SHP77 (cell line): ENCODE measurements around the gene PDE2A.

Experiments used
- DNase-seq, 2 experiments: peaks; one replicate each; lab custom pipeline; 2025; lab: John Stamatoyannopoulos, UW

PDE2A gene

DNA sequence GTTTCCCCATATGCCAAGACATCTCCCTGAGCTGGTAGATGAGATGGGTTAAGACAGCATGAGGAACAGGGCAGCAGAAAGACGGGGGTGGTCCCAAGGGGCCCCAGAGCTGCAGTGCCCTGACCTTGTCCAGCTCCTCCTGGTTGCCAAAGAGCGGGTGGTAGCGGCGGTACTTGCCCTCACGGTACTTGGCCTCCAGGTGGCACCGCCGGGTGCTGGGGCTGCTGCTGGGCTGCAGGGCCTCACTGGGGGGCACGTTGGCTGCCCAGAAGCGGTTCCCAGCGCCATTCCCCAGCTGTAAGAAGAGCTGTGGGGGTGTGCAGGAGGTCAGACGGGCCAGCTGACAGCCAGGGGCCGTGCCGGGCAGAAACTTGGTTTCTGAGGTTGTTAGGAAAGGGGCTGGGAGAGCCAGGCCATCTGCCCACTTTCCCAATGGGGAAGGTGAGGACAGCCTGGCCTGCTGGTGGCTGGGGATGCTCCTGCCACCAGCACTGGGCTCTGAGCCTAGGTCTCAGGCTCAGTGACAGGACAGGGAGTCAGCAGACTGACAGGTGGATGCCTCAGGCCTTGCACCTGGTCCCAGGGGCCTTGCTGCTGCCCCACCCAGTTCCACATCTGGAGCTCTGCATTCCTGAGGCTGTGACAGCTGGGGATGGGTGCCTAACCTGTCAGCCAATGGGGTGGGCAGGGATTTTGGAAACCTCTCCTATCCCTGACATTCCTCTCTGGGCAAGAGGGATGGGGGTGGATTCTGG, 30.0 kb upstream of the PDE2A start:
- DNase-seq = no peak

DNA sequence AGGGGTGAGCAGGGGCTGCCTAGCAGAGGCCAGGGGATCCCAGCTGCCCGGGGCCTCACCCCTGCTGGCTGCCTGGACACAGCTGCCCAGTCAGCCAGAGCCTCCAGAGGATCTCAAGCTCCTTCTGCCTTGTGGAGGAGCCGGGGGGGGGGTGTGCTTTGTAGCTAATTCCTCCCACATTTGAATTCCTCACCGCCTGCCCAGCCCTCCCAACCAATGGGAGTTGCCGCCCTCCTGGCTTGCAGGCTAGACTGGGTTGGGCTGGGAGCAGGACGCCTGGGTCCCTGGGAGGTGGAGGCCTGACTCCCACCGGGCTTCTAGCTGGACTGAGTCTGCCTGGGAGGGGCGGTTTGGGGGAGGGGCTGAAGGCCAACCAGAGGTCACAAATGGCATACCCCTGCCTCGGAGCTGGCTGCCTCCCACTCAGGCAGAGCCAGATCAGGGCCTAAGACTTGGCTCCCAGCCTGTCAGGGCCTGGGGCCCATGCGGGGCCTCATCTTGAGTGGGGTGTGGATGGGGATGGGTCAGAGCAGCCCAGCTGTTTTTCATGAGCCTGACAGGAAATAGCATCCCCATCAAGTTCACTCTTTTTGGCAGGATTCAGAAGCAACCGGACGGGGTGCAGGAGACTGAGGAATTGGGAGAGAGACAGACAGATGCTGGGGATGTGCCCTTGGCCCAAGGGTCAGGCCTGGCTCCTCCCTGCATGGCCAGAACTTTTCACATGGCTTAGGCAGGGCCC, 29.2 kb upstream of the PDE2A start:
- DNase-seq = no peak

DNA sequence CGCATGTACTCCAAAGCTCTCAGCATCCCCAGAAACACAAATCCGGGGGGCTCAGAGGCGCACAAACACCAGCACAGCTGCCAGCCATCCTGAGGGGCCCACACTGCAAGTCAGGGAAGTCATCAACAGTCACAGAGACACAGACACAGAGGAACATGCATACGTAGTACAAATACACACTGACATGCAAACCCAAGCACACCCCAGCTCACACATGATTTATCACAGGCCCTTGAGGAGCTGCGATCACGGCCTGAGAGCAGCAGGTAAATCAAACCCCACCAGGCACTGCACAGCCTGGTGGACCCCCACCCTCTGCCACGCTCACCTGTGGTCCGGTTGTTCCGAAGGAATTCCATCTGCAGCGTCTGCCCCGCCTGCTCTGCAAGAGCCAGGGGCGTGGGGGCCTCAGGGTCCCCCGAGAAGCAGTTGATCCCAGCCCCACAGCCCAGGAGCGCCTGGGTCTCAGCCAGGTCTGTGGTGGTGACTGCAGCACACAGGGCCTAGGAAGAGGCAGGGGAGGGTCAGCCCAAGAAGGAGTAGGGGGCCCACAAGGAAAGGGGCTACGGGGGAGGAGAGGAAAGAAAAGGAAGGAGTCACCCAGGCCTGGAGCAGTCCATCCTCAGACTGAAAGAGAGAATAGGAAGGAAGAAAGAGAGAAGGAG, 28.5 kb upstream of the PDE2A start:
- no peak for DNase-seq

DNA sequence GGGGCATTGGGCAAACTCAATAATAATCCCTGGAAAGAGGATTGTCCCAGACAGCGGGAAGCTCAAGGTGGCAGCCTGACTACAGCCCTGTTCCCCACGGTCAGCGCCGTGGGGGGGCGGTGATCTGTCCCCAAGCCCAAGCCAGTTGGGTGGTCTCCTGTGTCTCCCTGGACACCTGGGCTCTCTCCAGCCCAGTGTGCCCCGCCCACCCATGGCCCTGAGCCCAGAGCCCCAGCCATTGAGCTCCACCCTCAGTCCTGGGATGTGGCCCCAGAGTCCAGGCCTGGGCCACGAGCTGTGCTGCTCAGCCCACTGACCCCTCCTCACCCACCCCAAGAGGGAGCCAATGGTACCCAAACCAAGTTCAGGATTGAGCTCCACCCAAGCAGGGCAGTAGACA, 27.9 kb upstream of the PDE2A start:
- no peak for DNase-seq

DNA sequence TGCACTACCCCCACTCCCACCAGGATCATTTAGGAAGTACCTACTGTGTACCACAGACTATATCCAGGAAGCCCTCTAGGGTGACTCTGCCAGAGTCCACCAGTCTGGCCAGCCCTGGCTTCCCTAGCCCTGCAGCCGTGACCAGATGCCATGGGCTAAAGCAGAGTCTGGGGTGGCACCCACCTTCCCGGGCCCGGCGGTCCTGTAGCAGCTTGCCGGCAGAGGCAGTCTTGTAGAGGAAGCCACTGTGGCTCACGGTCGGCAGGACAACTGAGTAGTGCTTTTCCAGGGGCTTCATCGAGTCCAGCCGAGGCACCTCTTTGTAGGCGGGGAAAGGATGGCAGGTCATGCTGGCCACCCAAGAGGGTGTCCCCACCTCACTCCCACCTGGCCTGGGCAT, 27.2 kb upstream of the PDE2A start:
- no peak for DNase-seq

DNA sequence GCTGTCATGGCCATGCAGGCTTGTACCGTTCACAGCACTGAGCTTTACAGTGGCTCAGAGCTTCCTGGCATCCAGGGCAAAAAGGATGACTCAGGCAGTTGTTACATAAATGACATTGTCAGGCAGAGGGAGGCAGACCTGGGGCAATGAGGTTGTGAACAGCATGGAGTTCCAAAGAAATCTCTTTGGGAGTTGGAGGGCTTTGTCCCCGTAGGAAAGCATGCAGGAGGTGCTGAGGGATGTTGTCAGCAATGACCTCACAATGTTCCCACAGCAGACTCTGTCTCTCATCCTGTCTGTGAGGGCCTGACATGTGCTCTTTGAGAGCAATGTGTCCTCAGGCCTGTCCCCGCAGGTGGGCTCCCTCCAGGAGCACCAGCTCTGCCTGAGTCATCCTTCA, 25.9 kb upstream of the PDE2A start:
- no peak for DNase-seq

DNA sequence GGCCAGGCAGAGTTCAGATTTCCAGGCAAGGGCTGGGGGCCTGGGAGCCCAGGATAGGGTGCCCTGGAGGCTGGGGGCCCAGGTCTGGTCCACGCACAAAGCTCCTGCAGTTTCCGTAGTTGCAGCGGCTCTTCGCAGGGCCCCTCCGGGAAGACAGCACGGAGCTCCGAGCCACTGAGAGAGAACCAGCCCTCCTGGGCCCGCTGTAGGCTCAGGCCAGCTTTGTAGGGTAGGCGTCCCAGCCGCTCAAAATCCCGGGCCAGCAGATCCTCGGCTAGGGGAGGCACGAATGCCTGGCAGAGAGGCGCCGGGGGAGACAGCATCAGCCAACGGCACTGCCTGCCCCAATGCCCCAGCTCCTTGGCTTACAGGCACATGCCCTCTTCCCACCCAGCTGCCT, 23.6 kb upstream of the PDE2A start:
- no peak for DNase-seq

DNA sequence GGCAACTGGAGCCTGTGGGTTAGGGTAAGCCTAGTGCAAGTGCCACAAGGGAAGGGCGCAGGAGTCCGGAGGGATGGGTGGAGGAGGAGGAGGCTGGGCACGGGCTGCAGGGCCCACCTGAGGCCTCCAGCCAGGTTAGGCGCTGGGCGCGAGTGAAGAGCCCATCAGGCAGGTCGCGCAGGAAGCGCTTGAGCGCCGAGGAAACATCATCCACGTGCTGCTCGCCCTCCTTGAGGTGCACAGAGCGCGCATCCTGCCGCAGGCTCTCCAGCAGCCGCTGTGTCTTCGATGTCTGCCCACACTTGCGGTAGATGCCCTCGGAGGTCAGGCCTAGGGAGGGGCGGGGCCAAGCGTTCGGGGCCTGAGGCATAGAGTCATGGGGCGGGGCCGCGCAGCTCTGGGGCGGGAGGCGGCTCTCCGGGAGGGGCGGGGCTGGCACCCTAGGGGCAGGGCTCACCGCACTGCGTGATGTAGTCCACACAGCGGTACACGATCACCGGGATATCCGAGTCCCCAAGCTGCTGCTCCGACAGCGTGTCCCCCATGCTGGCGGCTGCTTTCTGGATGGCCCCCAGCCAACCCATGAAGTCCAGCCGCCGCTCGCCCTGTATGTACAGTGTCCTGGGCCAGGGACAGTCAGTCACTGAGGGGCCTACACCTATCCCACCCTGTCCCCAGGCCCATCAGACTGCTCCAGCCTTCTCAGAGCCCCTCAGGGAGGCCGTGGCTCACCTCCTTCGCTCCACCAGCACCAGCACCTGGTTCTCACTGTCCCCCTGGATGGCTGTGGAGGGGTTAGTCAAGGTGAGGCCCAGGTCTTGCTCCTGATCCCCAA, 22.9 kb upstream of the PDE2A start:
- no peak for DNase-seq

DNA sequence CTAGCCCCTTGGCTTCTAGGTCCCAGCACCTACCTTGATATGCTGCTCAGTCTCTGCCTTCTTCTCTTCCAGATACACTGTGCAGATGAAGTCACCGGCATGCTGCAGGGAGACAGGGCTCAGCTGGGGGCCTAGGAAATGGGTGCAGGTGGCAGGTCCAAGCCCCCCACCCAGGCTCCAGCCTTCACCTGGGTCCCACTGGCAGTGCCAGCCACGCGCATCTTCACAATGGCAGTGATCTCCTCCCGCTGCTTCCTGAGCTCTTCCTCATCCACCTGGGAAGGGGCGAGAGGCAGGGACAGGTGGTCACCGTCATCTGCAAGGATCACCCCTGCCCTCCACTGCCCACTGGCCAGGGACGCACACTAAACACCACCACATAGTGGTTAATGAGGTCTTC, 21.1 kb upstream of the PDE2A start:
- DNase-seq = no peak

DNA sequence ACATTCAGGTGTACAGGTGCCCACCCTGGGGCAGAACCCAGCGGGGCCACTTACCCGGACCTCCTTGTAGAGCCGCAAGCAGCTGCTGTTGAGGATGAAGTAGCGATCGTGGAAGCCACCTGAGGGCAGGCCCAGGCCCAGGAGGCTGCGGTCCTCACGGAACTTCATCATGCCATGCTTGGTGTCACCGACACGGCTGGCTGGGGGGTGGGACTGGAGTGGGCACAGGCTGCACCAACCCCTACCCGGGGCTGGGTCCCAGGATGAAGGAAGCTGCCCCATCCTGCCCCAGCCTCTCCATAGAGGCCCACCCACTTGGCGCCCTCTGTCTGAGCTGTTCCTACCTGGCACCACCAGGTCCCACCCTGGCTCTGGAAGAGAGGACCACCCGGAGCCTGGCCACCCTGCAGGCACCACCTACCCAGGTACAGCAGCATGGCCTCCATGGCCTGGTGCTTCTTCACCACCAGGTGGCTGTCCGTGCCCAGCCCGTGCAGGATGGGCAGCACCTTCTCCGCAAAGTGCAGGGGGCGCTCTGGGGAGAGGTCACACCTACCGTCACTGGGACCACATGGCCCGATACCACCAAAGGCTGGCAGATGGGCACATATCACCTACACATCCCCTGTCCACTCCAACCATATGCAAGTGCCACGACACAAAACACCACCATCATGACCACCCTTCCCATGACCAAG, 19.2 kb upstream of the PDE2A start:
- DNase-seq = no peak

DNA sequence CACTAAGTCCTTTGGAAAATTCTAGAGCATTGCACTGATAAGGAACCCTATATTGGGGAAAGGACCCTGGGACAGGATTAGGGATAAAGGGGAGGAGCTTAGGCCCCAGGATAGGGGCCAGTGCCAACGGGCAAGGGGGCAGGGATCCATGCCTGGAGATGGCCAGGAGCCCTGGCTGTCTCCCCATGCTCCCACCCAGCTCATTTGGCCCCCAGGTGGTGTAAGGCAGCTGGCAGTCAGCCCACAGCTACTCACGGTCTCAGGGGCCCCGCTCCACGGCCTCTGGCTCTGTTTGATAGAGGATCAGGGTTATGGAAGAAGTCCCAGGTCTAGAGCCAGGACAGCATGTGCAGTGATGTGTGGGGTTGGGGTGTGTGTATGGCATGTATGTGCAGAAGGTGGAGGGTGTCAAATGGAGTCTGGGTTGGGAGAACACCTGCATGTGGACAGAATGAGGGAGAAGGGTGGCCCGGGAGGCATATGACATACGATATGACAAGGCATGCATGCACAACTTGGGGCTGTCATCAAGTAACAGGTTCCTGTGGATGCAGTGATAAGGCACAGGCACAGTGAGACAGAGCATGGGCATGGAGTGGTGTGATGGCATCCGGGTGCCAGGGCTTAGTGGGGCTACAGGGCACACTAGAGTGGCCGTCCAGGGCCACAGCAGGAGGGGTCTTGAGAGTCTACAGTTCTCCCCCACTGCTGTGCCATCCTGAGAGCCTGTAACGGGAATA, 18.4 kb upstream of the PDE2A start:
- DNase-seq = no peak

DNA sequence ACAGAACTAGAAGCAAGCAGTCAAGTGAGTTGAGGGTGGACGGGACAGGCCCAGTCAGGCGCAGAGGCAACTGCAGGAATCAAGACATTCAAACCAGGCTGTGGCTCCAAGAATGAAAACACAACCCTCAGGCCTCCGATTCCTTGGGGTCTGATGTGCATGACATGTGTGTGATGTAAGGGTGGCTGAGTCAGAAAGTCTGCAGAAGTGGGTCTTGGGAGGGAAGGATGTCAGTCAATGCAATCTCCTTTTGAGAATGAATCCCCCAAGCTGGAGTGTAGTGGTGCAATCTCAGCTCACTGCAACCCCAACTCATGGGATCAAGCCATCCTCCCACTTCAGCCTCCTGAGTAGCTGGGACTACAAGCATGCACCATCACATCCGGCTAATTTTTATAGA, 15.9 kb upstream of the PDE2A start:
- no peak for DNase-seq

DNA sequence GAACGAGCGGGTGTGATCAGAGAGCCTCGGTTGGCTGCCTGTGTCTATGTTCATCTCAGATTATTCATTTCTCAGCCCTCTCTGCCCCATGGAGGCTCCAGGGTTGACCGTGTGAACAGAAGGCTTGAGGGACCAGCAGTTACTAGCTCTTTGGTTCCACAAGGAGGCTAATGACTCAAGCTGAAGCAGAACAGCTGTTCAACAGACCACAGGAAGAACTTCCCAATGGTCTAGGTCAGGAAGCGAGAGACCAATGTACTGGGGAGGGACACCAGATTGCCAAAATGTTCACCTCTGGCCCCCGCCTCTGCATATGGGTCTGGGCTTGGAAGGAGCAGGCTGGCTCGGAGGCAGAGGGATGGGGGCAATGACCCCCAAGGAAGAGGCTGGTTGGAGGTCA, 14.7 kb upstream of the PDE2A start:
- DNase-seq = no peak

DNA sequence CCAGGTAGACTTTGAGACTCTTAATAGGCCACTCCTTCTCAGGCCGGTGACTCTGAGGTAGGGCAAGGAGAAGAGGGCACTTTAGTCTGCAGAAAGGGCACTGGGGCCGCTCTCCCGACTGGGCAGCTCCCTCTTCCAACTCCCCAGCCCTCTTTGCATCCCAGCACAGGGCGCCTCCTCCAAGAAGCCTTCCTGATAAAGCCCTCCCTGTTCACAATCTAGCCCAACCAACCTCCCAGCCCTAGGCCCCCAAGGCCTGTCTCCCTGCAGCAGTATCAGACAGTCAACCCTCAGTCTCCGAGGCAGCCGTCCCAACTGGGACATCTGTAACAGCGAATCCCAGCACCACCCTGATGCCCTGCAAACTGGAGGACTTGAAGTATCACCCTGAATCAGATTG, 14.3 kb upstream of the PDE2A start:
- no peak for DNase-seq

DNA sequence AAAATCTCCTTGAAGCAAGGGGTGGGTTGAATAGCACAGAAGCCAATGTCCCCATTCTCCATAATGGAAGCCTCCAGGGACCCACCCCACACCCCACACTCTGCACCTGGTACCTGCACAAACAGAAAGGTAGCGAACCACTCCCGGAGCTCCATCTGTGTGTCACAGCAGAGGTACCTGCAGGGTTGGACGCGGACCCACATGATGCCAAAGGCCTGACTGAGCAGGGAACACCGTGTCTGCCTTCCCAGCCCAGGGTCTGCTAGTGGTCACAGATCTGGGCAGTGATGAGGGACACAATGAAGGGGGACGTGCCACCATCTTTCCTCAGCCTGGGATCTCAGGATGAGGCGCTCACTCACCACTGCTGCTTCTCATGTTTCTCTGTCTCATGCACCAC, 13.1 kb upstream of the PDE2A start:
- no peak for DNase-seq

DNA sequence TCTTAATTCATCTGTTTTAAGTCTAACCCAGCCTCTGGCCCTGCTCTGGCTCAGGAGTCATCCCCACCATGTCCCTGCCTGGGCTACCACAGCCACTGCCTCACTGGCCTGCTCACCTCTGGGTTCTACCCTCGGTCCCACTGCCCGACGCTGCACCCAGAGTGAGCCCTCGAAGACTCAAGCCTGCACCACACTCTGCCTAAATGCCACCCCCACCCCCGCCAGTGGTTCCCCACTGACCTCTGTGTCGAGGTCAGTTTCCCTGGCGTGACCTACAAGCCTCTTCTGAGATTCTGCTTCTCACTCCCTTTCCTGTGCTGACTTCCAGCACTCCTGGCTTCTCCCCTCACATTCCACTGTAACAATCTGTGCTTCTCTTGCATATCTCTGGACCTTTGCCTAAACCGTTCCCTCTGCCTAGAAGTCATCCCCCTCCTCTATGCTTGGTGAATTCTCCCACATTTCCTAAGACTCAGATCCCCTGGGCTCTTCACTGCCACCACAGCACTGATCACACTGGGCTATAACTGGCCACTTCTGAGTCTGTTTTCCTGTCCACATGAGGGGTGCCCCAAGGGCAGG, 12.5 kb upstream of the PDE2A start:
- no peak for DNase-seq

DNA sequence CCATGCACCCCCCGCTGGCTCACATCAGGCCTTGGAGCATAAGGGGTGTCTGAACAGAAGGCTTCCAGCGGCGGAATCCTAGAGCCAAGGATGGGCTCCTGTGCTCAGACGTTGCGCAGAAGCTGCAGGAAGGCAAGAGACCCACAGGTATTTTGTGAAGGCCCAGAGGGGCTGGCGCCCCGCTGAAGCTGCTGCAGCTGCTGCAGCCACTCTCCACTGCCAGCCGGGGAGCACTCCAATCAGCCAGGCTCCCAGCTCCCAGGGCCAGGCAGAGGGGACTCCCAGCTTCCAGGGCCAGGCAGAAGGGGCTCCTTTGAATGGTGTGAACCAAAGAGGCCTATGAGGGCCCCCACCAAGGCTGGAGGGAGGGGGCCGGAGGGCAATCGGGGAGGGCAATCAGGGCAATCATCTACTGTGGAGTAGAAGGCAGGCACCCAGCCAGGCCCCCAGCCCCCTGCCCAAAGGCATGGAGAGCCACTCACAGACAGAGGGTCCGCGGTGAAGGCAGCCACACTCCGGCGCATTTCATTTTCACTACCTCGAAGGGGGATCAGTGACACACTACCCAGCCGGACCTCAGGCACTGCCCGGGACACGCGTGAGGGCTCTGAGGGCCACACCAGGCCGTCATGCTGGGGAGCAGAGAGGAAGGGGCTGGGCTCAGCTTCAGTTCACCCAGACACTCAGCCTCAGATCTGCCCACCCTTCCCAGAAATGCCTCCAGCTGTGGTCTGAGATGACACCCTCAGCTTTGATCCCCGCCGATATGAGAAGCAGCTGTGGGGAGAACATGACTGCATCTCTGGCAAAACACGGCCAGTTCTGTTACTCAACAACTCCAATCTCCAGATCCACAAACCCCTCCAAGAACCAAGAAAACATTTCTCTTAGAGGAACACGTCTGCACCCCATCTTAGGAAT, 11.6 kb upstream of the PDE2A start:
- no peak for DNase-seq

DNA sequence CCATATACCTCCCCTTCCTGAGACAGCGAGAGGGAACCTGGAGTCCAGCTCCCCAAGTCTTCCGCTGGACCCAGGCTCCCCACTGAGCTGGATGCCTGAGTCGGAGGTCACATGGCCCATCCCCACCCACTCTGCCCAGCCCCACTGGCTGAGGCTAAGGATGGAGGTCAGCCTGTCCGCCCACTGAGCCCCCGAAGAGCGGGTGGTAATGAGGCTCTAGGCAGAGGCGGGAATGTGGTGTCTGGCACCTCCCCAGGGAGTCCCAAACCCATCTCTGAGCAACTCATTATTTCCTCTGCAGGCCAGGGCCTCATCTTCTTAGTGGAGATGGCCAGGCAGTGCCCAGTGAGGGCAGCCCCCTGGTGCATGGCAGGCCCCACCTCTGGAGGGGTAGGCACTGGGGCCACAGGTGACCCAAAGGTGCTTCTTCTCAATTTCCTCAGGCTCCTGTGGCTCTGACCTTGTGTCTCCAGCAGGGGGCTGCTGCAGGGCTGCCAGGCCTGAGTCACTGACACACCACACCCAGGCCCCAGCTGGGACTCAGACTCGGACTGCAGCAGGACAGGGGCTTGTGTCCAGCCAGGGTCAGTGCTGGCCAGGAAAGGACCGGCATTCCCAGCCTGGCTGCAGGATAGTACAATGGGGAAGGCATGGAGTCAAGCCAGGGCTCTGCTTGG, 10.2 kb upstream of the PDE2A start:
- peak; percentile 47 to 65 for DNase-seq

DNA sequence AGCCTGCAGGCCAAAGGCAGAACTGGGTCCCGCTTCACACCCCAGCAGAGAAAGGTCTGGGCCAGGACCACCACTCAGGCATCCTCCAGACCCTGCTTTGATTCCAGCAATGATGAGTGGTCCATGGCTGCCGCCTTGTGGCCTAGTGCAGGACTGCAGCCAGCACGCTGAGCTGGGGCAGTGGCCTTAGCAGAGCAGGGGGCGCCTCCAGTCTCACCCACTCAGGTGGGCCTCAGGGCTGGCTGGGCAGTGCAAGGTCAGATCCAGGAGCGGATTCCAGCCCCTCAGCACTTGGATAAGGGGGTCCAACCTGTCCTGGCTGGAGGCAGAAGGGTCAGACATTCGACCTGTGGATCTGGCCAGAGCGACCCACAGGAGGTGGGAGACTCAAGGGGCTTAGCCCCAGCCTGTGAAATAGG, 9.6 kb upstream of the PDE2A start:
- DNase-seq = peak; percentile 24 to 33
